ENCODE measurements around the gene SNRPD3.
A peak's percentile ranks its signal among the peaks of the same experiment; 100 is the strongest.
"Not testable (repeated sequence)": the region's sequence is repeated elsewhere in the genome, so short reads cannot be mapped to it uniquely, and the experiment has no call there.

Gene SNRPD3

GRCh38 chr22:24595863-24596262, 40.1 kb downstream of the SNRPD3 start:
- H3K27ac ChIP-seq (ENCODE audit: insufficient read depth, low read length, poor library complexity, severe bottlenecking) = no peak overlapping the region
- H3K27me3 ChIP-seq (replicated peaks; ENCODE audit: control insufficient read depth, insufficient read depth, low read length, poor library complexity, severe bottlenecking) = no peaks in the 10 kb centered on the region
- no peak overlapping the region for H3K4me3 ChIP-seq (ENCODE audit: insufficient read depth, low read depth, low read length, poor library complexity, severe bottlenecking)
- H3K36me3 ChIP-seq (ENCODE audit: control insufficient read depth, insufficient read depth, low read length) = no peaks in the 10 kb centered on the region
- no peak for DNase-seq
- H3K9me3 ChIP-seq (ENCODE audit: control insufficient read depth, low read length) = no peaks in the 10 kb centered on the region
- peaks cover 8% of the 10 kb centered on the region for H3K4me1 ChIP-seq (ENCODE audit: control insufficient read depth, insufficient read depth, low read length, poor library complexity, severe bottlenecking)

GRCh38 chr22:24597076-24597475, 41.3 kb downstream of the SNRPD3 start:
- not testable (repeated sequence) for H3K4me3 ChIP-seq (ENCODE audit: insufficient read depth, low read depth, low read length, poor library complexity, severe bottlenecking); H3K27me3 ChIP-seq (replicated peaks; ENCODE audit: control insufficient read depth, insufficient read depth, low read length, poor library complexity, severe bottlenecking); H3K27ac ChIP-seq (ENCODE audit: insufficient read depth, low read length, poor library complexity, severe bottlenecking); H3K9me3 ChIP-seq (ENCODE audit: control insufficient read depth, low read length); H3K36me3 ChIP-seq (ENCODE audit: control insufficient read depth, insufficient read depth, low read length); DNase-seq
- H3K4me1 ChIP-seq (ENCODE audit: control insufficient read depth, insufficient read depth, low read length, poor library complexity, severe bottlenecking) = peaks cover 17% of the 10 kb centered on the region

- no peaks in the 10 kb centered on the region for H3K36me3 ChIP-seq (ENCODE audit: control insufficient read depth, insufficient read depth, low read length)
- H3K27me3 ChIP-seq (replicated peaks; ENCODE audit: control insufficient read depth, insufficient read depth, low read length, poor library complexity, severe bottlenecking) = no peaks in the 10 kb centered on the region
- no peaks in the 10 kb centered on the region for H3K9me3 ChIP-seq (ENCODE audit: control insufficient read depth, low read length)
- no peak overlapping the region for H3K4me3 ChIP-seq (ENCODE audit: insufficient read depth, low read depth, low read length, poor library complexity, severe bottlenecking)
- H3K27ac ChIP-seq (ENCODE audit: insufficient read depth, low read length, poor library complexity, severe bottlenecking) = no peak overlapping the region
- H3K4me1 ChIP-seq (ENCODE audit: control insufficient read depth, insufficient read depth, low read length, poor library complexity, severe bottlenecking) = peaks cover 8% of the 10 kb centered on the region
- no peak for DNase-seq
Observed at GRCh38 chr22:24599514-24599913, 43.7 kb downstream of the SNRPD3 start.

GRCh38 chr22:24599958-24600715, 44.3 kb downstream of the SNRPD3 start:
- H3K9me3 ChIP-seq (ENCODE audit: control insufficient read depth, low read length); H3K27ac ChIP-seq (ENCODE audit: insufficient read depth, low read length, poor library complexity, severe bottlenecking); DNase-seq; H3K27me3 ChIP-seq (replicated peaks; ENCODE audit: control insufficient read depth, insufficient read depth, low read length, poor library complexity, severe bottlenecking); H3K4me1 ChIP-seq (ENCODE audit: control insufficient read depth, insufficient read depth, low read length, poor library complexity, severe bottlenecking); H3K4me3 ChIP-seq (ENCODE audit: insufficient read depth, low read depth, low read length, poor library complexity, severe bottlenecking); H3K36me3 ChIP-seq (ENCODE audit: control insufficient read depth, insufficient read depth, low read length): not testable (repeated sequence)

GRCh38 chr22:24601217-24602104, 45.7 kb downstream of the SNRPD3 start:
- no peak overlapping the region for H3K4me3 ChIP-seq (ENCODE audit: insufficient read depth, low read depth, low read length, poor library complexity, severe bottlenecking)
- no peaks in the 10 kb centered on the region for H3K9me3 ChIP-seq (ENCODE audit: control insufficient read depth, low read length)
- no peaks in the 10 kb centered on the region for H3K36me3 ChIP-seq (ENCODE audit: control insufficient read depth, insufficient read depth, low read length)
- H3K27me3 ChIP-seq (replicated peaks; ENCODE audit: control insufficient read depth, insufficient read depth, low read length, poor library complexity, severe bottlenecking) = no peaks in the 10 kb centered on the region
- H3K27ac ChIP-seq (ENCODE audit: insufficient read depth, low read length, poor library complexity, severe bottlenecking) = no peak overlapping the region
- H3K4me1 ChIP-seq (ENCODE audit: control insufficient read depth, insufficient read depth, low read length, poor library complexity, severe bottlenecking) = peaks cover 8% of the 10 kb centered on the region
- DNase-seq = no peak

GRCh38 chr22:24602105-24602749, 46.4 kb downstream of the SNRPD3 start:
- H3K4me3 ChIP-seq (ENCODE audit: insufficient read depth, low read depth, low read length, poor library complexity, severe bottlenecking); H3K4me1 ChIP-seq (ENCODE audit: control insufficient read depth, insufficient read depth, low read length, poor library complexity, severe bottlenecking): not testable (repeated sequence)

GRCh38 chr22:24602847-24603769, 47.3 kb downstream of the SNRPD3 start, which contains the start of gene GGT1:
TSS of gene GGT1 (plus strand) at chr22:24603193. CDS start at chr22:24611082, 7,889 bp downstream.
- not testable (repeated sequence) for H3K36me3 ChIP-seq (ENCODE audit: control insufficient read depth, insufficient read depth, low read length); H3K4me1 ChIP-seq (ENCODE audit: control insufficient read depth, insufficient read depth, low read length, poor library complexity, severe bottlenecking); H3K27me3 ChIP-seq (replicated peaks; ENCODE audit: control insufficient read depth, insufficient read depth, low read length, poor library complexity, severe bottlenecking); H3K27ac ChIP-seq (ENCODE audit: insufficient read depth, low read length, poor library complexity, severe bottlenecking); H3K4me3 ChIP-seq (ENCODE audit: insufficient read depth, low read depth, low read length, poor library complexity, severe bottlenecking); H3K9me3 ChIP-seq (ENCODE audit: control insufficient read depth, low read length); DNase-seq

More at GRCh38 chr22:24602105-24602749, 46.4 kb downstream of the SNRPD3 start:
- not testable (repeated sequence) for H3K27ac ChIP-seq (ENCODE audit: insufficient read depth, low read length, poor library complexity, severe bottlenecking); H3K27me3 ChIP-seq (replicated peaks; ENCODE audit: control insufficient read depth, insufficient read depth, low read length, poor library complexity, severe bottlenecking); H3K9me3 ChIP-seq (ENCODE audit: control insufficient read depth, low read length); DNase-seq; H3K36me3 ChIP-seq (ENCODE audit: control insufficient read depth, insufficient read depth, low read length)

GRCh38 chr22:24603770-24604629, 48.2 kb downstream of the SNRPD3 start:
- H3K36me3 ChIP-seq (ENCODE audit: control insufficient read depth, insufficient read depth, low read length); H3K9me3 ChIP-seq (ENCODE audit: control insufficient read depth, low read length); H3K27me3 ChIP-seq (replicated peaks; ENCODE audit: control insufficient read depth, insufficient read depth, low read length, poor library complexity, severe bottlenecking); H3K4me3 ChIP-seq (ENCODE audit: insufficient read depth, low read depth, low read length, poor library complexity, severe bottlenecking); H3K27ac ChIP-seq (ENCODE audit: insufficient read depth, low read length, poor library complexity, severe bottlenecking); H3K4me1 ChIP-seq (ENCODE audit: control insufficient read depth, insufficient read depth, low read length, poor library complexity, severe bottlenecking): not testable (repeated sequence)
- peak in 1 of 3 donors; percentile 3 for DNase-seq

- H3K4me3 ChIP-seq (ENCODE audit: insufficient read depth, low read depth, low read length, poor library complexity, severe bottlenecking); H3K4me1 ChIP-seq (ENCODE audit: control insufficient read depth, insufficient read depth, low read length, poor library complexity, severe bottlenecking); DNase-seq; H3K27ac ChIP-seq (ENCODE audit: insufficient read depth, low read length, poor library complexity, severe bottlenecking); H3K36me3 ChIP-seq (ENCODE audit: control insufficient read depth, insufficient read depth, low read length); H3K9me3 ChIP-seq (ENCODE audit: control insufficient read depth, low read length); H3K27me3 ChIP-seq (replicated peaks; ENCODE audit: control insufficient read depth, insufficient read depth, low read length, poor library complexity, severe bottlenecking): not testable (repeated sequence)
Observed at GRCh38 chr22:24606340-24606739, 50.5 kb downstream of the SNRPD3 start.

Data from effector memory CD4-positive, alpha-beta T cell (primary cell).